Dermis blood vessel endothelial cell (primary cell): ENCODE results near the gene GALNT9. TPM values are rescaled to one million over a fixed set of nuclear protein-coding genes. Genes with fewer than 3 reads are reported as not detected.
"Not testable (repeated sequence)": the region's sequence is repeated elsewhere in the genome, so short reads cannot be mapped to it uniquely, and the experiment has no call there.

ENCODE experiments used
- DNase-seq: peaks from one replicate; pipeline ENCODE4 v3.0.0; 2010
- total RNA-seq: library from RNA; depleted of rRNA; stranded (reverse); fragments of >200 nt; gene quantifications from 2 replicates; pipeline ENCODE4 v1.2.3, GENCODE V29; 2014

Gene GALNT9
- total RNA-seq, 1 donor from 2014 or later, result 0.17 TPM

- DNase-seq, result no peak
Observed at GRCh38 chr12:132152953-132153352, 176.4 kb downstream of the GALNT9 start.

GRCh38 chr12:132152411-132152821 lies 177.0 kb downstream of the GALNT9 start:
- no peak for DNase-seq

- DNase-seq, result no peak
Observed at GRCh38 chr12:132151766-132152410, 177.5 kb downstream of the GALNT9 start.

GRCh38 chr12:132151145-132151765 lies 178.1 kb downstream of the GALNT9 start:
- DNase-seq, result no peak

- DNase-seq, result no peak
Observed at GRCh38 chr12:132150780-132151144, 178.6 kb downstream of the GALNT9 start.

- DNase-seq, result not testable (repeated sequence)
Observed at GRCh38 chr12:132149526-132149925, 179.9 kb downstream of the GALNT9 start.

- no peak for DNase-seq
Observed at GRCh38 chr12:132148368-132149045, 180.9 kb downstream of the GALNT9 start.

- DNase-seq, result no peak
Observed at GRCh38 chr12:132147423-132148367, 181.7 kb downstream of the GALNT9 start.

GRCh38 chr12:132146772-132147422 lies 182.5 kb downstream of the GALNT9 start:
- DNase-seq, result no peak

Other genes with a start within 250 kb of the GALNT9 start
- 6.8 and 7.5 TPM in 2 replicates for gene DDX51, start 185.3 kb downstream of the GALNT9 start, total RNA-seq
- 12.1 and 18.3 TPM in 2 replicates for gene NOC4L, start 185.1 kb downstream of the GALNT9 start, total RNA-seq
- gene FBRSL1, start 160.6 kb upstream of the GALNT9 start, total RNA-seq, result 4.4 and 4.8 TPM in 2 replicates